AG09319 (cell line): Measurements from ENCODE around the gene KLHDC10.
"Not testable (repeated sequence)": the region's sequence is repeated elsewhere in the genome, so short reads cannot be mapped to it uniquely, and the experiment has no call there.

ENCODE experiments used
- DNase-seq: peaks from one replicate; pipeline ENCODE4 v3.0.0-alpha.2; 2010; ENCODE audit warnings: low read depth; ENCODE audit errors: extremely low read depth
- TF ChIP-seq, protein P1 (sequence below): IDR thresholded peaks from 2 replicates; pipeline ENCODE4 v1.5.1; 2011; ENCODE audit warnings: low read depth, mild to moderate bottlenecking, inconsistent platforms, low read length, moderate library complexity

KLHDC10 gene

DNA sequence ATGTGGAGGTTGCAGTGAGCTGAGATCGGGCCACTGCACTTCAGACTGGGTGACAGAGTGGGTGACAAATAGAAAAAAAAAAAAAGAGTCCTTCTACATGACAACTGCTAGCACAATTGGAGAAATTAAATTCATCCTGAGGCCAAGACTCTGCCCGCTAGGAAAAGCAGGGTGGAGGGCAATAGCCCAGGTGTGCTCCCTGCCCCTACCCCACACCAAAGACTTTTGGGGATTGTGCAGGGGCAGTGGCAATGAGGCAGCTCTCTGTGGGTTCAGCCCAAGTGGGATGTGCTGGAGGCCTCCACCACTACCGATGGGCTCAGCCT, 73.6 kb downstream of the KLHDC10 start:
- DNase-seq: no peak
- TF ChIP-seq, protein P1, sequence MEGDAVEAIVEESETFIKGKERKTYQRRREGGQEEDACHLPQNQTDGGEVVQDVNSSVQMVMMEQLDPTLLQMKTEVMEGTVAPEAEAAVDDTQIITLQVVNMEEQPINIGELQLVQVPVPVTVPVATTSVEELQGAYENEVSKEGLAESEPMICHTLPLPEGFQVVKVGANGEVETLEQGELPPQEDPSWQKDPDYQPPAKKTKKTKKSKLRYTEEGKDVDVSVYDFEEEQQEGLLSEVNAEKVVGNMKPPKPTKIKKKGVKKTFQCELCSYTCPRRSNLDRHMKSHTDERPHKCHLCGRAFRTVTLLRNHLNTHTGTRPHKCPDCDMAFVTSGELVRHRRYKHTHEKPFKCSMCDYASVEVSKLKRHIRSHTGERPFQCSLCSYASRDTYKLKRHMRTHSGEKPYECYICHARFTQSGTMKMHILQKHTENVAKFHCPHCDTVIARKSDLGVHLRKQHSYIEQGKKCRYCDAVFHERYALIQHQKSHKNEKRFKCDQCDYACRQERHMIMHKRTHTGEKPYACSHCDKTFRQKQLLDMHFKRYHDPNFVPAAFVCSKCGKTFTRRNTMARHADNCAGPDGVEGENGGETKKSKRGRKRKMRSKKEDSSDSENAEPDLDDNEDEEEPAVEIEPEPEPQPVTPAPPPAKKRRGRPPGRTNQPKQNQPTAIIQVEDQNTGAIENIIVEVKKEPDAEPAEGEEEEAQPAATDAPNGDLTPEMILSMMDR: no peak

DNA sequence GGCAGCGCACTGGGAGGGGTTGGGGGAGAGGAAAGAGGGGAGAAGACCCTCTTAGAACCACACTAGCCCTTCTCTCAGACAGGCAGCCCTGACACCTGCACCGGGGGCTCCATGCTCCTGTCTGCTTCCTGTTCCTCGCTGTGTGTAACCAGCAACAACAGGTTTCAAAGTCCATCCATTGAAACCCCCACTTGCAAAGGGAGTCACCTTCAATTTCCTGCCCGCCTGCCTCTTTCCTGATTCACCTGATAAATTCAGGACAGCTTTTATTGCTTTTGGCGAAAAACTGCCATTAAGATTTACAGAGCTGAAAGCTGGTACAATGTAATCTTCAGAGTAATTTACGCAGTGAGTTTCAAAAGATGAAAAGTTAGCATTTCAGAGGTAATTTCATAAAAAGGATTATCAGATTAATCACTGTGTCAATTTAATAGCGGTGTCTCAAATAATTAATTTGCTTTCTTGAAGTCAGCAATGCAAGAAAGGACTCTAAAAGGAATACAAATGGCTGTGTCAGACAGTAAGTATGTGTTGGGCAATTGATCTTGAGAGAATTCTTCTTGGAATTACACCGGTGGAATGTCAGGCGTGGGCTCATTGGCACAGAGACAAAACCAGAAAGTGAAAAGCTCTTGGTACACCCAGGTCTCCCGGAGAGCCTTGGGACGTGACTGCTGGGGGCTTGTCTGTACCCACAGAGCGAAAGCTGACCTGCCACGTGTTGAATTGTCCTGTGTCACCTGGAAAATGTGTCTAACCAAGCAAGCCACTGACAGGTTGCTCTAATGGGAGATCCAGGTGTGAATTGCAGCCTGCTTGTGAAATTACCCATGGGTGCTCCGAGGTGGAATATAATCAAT, 74.2 kb downstream of the KLHDC10 start:
- TF ChIP-seq, protein P1: no peak
- DNase-seq: no peak

DNA sequence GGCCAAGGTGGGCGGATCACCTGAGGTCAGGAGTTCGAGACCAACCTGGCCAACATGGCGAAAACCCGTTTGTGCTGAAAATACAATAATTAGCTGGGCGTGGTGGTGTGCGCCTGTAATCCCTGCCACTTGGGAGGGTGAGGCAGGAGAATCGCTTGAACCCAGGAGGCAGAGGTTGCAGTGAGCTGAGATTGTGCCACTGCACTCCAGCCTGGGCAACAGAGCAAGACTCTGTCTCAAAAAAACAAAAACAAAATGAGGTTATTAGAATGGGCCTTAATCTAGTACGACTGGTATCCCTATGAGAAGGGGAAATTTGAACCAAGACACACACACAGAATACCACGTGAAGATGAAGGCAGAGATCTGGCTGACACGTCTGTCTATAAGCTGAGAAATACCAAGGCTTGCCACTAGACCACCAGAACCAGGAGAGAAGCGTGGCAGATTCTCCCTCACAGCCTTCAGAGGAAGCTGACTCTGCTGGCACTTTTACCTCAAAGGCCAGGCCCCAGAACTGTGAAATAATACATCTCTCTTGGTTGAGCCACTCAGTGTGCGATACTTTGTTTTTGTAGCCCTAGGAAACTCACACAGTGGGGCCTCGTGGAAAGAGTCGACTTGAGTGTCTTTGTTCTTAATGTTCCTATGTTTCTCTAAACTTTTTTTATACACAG, 75.2 kb downstream of the KLHDC10 start:
- DNase-seq: no peak
- TF ChIP-seq, protein P1: no peak

DNA sequence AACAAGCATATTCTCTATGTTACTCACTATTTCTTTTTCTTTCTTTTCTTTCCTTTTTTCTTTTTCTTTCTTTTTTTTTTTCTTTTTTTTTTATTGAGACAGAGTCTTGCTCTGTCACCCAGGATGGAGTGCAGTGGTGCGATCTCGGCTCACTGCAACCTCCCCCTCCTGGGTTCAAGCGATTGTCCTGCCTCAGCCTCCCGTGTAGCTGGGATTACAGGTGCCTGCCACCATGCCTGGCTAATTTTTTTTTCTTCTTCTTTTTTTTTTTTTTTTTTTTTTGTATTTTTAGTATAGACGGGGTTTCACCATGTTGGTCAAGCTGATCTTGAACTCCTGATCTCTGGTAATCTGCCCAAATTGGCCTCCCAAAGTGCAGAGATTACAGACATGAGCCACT, 75.8 kb downstream of the KLHDC10 start:
- DNase-seq: not testable (repeated sequence)

DNA sequence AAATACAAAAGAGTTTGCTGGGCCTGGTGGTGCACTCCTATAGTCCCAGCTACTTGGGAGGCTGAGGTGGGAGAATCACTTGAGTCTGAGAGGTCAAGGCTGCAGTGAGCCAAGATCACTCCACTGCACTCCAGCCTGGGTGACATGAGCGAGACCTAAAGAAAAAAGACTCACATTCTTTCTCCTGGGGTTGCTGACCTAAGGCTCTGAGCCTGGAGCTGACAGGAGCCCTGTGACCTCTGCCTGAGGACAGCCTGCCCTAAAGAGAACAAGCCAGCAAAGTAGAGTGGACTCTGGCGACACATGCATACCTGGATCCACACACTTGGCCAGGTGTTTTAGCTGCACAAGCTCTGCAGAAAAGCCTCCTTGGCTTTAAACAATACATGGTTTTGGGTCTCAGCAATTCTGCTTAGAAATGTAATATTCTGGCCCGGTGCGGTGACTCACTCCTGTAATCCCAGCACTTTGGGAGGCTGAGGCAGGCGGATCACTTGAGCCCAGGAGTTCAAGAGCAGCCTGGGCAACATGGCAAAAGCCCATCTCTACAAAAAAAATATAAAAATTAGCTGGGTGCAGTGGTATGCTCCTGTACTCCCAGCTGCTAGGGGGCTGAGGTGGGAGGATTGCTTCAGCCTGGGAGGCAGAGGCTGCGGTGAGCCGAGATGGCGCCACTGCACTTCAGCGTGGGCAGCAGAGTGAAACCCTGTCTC, 76.5 kb downstream of the KLHDC10 start:
- DNase-seq: no peak
- TF ChIP-seq, protein P1: no peak

DNA sequence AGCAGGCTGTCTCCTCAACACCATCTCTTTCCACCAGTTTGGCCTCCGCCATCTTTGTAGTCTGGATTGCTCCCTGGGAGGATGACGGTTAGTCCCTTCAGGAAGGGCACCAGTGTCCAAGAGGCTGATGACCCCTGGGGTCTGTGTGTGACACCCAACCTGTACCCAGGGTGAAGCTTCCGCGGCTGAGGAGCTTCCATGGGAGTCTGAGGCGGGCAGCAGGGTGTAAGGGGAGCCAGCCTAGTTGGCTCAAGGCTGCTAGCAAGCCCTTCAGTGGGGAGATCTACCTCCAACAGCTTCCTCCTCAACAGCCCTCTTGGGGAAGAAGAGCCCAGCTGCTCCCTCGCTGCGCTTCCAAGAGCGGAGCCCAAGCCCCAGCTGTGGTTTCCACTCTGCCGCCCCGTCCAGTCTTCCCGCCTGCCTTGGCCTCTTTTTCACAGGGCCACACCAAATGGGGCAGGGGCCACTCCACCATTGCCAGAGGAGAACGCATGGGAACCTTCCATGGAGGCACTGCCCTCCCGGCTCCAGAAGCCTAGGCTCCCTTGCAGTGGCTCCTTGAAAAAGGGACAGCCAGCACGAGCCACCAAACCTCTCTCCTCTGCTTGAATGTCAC, 77.5 kb downstream of the KLHDC10 start:
- no peak for DNase-seq
- TF ChIP-seq, protein P1: no peak

DNA sequence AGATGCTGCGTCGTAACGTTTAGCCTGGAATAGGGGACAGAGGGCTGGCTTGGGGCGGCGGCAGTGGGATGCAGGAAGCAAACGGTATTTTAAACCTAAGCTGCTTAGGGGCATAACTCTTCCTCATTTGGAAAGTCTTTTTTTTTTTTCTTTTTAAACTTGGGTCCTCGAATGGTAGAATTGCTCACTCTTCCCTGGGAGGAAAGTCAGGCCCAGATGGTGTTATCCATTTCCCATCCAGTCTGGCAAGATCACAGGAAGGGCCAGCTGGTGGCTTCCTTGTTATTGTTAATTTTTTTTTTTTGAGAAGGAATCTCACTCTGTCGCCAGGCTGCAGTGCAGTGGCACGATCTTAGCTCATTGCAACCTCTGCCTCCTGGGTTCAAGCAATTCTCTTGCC, 78.2 kb downstream of the KLHDC10 start:
- no peak for DNase-seq
- TF ChIP-seq, protein P1: no peak
